GM12878 (cell line): Measurements from ENCODE around the gene WWOX. TPM values are rescaled to one million over a fixed set of nuclear protein-coding genes. Genes with fewer than 3 reads are reported as not detected.

Source experiments
- ATAC-seq: fragments of 200-7000 bp; cut with Tn5 transposase; 3 replicates; pipeline ENCODE4 v1.9.1; 2020; ENCODE audit warnings: mild to moderate bottlenecking, moderate library complexity
- BruUV-seq: library from RNA; stranded (reverse); fragments of 400-500 nt; replicated peaks from 2 replicates; lab custom pipeline; 2021; lab: Mats Ljungman, UMichigan
- CTCF ChIA-PET: fragments of 300-600 bp; sonication (Branson Sonifier 250); formaldehyde crosslinking; extraction: SDS; loops from one replicate; lab custom pipeline; 2021; ENCODE audit warnings: inconsistent platforms; lab: Yijun Ruan, JAX
- POLR2A ChIA-PET: fragments of 350-600 bp; formaldehyde crosslinking; extraction: SDS; loops from one replicate; lab custom pipeline; 2021; ENCODE audit warnings: inconsistent platforms; lab: Charles Lee
- RAD21 ChIA-PET: fragments of 300-600 bp; sonication (Branson Sonifier 250); formaldehyde crosslinking; loops from one replicate; lab custom pipeline; 2023; ENCODE audit warnings: antibody characterized with exemption; ENCODE audit not compliant: unreplicated experiment; lab: Charles Lee
- SMC1A ChIA-PET: fragments of 300-600 bp; sonication (Branson Sonifier 250); formaldehyde crosslinking; loops from one replicate; lab custom pipeline; 2023; ENCODE audit not compliant: unreplicated experiment, uncharacterized antibody; lab: Charles Lee
- DNase-seq: peaks from one replicate; pipeline ENCODE4 v3.0.0-alpha.2; 2011; ENCODE audit warnings: low read depth, low spot score
- FAIRE-seq: peaks from 3 replicates; lab custom pipeline; 2011; peaks lifted over from hg19 to GRCh38; lab: Jason Lieb, UNC
- H2AFZ ChIP-seq: 2 replicates; pipeline ENCODE4 v1.6.0; 2011; ENCODE audit warnings: low read depth, low read length, control low read depth; ENCODE audit not compliant: control insufficient read depth
- H3K27ac ChIP-seq: 2 replicates; pipeline ENCODE4 v1.5.1; 2011; ENCODE audit warnings: control low read depth; ENCODE audit not compliant: control insufficient read depth, insufficient read depth
- H3K27me3 ChIP-seq, 2 experiments: replicated peaks in 1 of 2; 2 replicates each; pipeline versions ENCODE4 v1.6.0 to v1.6.1; 2011; ENCODE audit warnings: low read length in 1 of 2; ENCODE audit not compliant: control insufficient read depth in 2 of 2, insufficient read depth in 2 of 2
- H3K36me3 ChIP-seq, 2 experiments: 2 replicates each; pipeline ENCODE4 v1.5.1; 2011; ENCODE audit warnings: low read length in 1 of 2; ENCODE audit not compliant: control insufficient read depth in 2 of 2, insufficient read depth in 2 of 2
- H3K4me1 ChIP-seq: 2 replicates; pipeline ENCODE4 v1.6.1; 2011; ENCODE audit warnings: mild to moderate bottlenecking, low read length, moderate library complexity, mixed read lengths; ENCODE audit not compliant: control insufficient read depth, insufficient read depth
- H3K4me2 ChIP-seq: 2 replicates; pipeline ENCODE4 v1.6.0; 2011; ENCODE audit warnings: control low read depth; ENCODE audit not compliant: control insufficient read depth, insufficient read depth
- H3K4me3 ChIP-seq: fragments of 200-600 bp; sonication (generic); 2 replicates; pipeline ENCODE4 v1.5.1; 2016
- H3K79me2 ChIP-seq: 2 replicates; pipeline ENCODE4 v1.6.0; 2011; ENCODE audit warnings: low read length; ENCODE audit not compliant: control insufficient read depth, insufficient read depth
- H3K9ac ChIP-seq: 2 replicates; pipeline ENCODE4 v1.8.0; 2011; ENCODE audit warnings: low read length, control low read depth, mixed read lengths; ENCODE audit not compliant: control insufficient read depth, insufficient read depth
- H3K9me3 ChIP-seq: replicated peaks from 3 replicates; pipeline ENCODE4 v1.5.1; 2011; ENCODE audit warnings: mild to moderate bottlenecking, low read length; ENCODE audit not compliant: control insufficient read depth, insufficient read depth
- H4K20me1 ChIP-seq: 2 replicates; pipeline ENCODE4 v1.6.0; 2011; ENCODE audit not compliant: control insufficient read depth, insufficient read depth
- FOXK2 ChIP-seq: fragments of 450-650 bp; IDR thresholded peaks from 2 replicates; pipeline ENCODE4 v1.6.1; 2017; ENCODE audit warnings: mild to moderate bottlenecking, moderate library complexity
- IRF3 ChIP-seq: fragments of 450-650 bp; IDR thresholded peaks from 2 replicates; pipeline ENCODE4 v1.6.1; 2014; ENCODE audit warnings: mild to moderate bottlenecking
- IRF4 ChIP-seq: IDR thresholded peaks from 2 replicates; pipeline ENCODE4 v1.6.1; 2011; ENCODE audit warnings: low read depth, low read length
- YY1 ChIP-seq: IDR thresholded peaks from 2 replicates; pipeline ENCODE4 v1.6.1; 2011; ENCODE audit warnings: low read depth, mild to moderate bottlenecking, low read length
- WGBS: methylation state at CpG from one replicate; pipeline ENCODE4 v1.1.6; 2016; ENCODE audit warnings: low lambda C conversion rate; ENCODE audit not compliant: insufficient replicate concordance, insufficient coverage; ENCODE audit errors: missing lambda C conversion rate; 5-methylcytosine and 5-hydroxymethylcytosine counted together
- in situ Hi-C: fragments of 300-500 bp; cut with MboI; formaldehyde crosslinking; loops from 9 replicates; pipeline ENCODE4 v1.14.3; 2018; ENCODE audit warnings: mixed read lengths
- intact Hi-C: fragments of 100-400 bp; cut with micrococcal nuclease; formaldehyde crosslinking; loops from one replicate; pipeline ENCODE4 v1.14.2; 2022; ENCODE audit not compliant: unreplicated experiment
- polyA plus RNA-seq, 11 experiments: library from polyadenylated mRNA; depleted of rRNA in 4 of 11; unstranded in 6 of 11; stranded (reverse) in 5 of 11; fragments of >200 nt; fragmentation: Nextera tagmentation in 4 of 11; fragmentation: Illumina TruSeq in 1 of 11; extraction: Ambion mirVana in 4 of 11; extraction: Trizol in 1 of 11; gene quantifications; 1 replicate in 1 of 11; 2 replicates in 10 of 11; pipeline versions ENCODE4 v1.2.1 to v1.2.3, GENCODE V29; 2011 to 2016; ENCODE audit warnings: inconsistent platforms in 2 of 11, missing spikeins in 2 of 11, low read depth in 1 of 11
- total RNA-seq, 4 experiments: library from RNA; depleted of rRNA in 3 of 4; stranded (reverse); fragments of >200 nt in 3 of 4; fragmentation: Illumina TruSeq in 1 of 4; extraction: Trizol in 1 of 4; gene quantifications; 2 replicates each; pipeline versions ENCODE4 v1.2.1 to v1.2.3, GENCODE V29; 2013 to 2021
- TF ChIP-seq, protein P1 (sequence below): fragments of 450-650 bp; IDR thresholded peaks from 2 replicates; pipeline ENCODE4 v1.6.1; 2016; ENCODE audit warnings: mild to moderate bottlenecking

The WWOX gene
- total and polyA plus RNA-seq, 10 of the 15 experiments (the other 5 are each of a cell fraction or from before 2014, with no cell fraction given), result 2.8 to 24.4 (median 17.8) TPM

DNA sequence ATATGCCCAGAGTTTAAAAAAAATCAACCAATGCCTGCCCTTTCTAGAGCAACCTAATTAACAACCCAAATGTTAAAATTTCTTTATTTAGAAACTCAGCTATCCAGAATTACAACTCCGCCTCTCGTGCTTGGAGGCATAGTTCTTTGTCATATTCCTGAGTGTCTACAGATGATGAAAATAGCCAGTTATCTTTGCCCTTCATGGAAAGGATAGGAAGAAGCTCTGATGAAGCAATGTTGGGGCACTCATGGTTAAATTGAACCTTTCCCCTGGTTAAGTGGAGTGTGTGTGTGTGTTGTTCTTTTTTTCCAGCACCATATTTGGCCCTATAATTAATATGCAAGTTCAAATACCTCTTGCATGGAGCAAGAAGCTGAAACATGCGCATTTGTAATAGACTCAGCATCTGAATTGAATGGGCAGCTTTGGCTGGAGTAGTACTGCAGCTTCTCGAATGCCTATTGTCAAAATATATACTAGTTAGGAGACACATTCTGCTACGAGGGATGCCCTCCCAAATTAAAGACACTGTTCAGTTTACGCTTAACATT, 506.2 kb downstream of the WWOX start (continued):
- TF ChIP-seq IRF3, result no peak

DNA sequence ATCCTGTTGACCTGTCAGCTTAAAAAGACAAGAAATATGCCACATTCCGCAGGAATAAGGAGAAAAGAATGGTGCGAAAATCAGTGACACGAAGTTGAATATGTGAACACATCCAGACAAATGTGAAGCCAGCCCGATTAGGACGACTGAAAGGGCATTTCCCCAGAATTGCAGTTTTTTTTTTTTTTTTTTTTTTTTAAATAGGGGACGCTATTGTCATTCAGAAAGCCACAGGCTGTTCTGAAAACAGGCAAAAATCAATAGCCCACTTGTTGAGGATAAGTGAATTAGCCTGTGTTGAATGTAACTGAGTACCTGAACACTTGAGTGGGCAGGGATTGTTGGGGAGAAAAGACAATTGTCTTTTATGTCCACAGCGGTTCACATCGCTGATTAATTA, 507.1 kb downstream of the WWOX start:
- Histone ChIP-seq H3K27ac (no peak overlapping the region), H3K9me3 (no peaks in the 10 kb centered on the region), H3K36me3 (no peaks in the 10 kb centered on the region), H4K20me1 (no peaks in the 10 kb centered on the region), H3K4me2 (no peak overlapping the region), H2AFZ (no peak overlapping the region), H3K79me2 (no peaks in the 10 kb centered on the region), H3K9ac (no peak overlapping the region), H3K4me3 (no peak overlapping the region), H3K4me1 (no peaks in the 10 kb centered on the region), H3K27me3 (no peaks in the 10 kb centered on the region)
- ChIA-PET CTCF (no interaction called here), SMC1A (interaction anchor here (0.6 kb wide), 1 partner anchor 1007 kb away, joined by 5 read pairs; no protein-coding TSS in a partner anchor), RAD21 (no interaction called here), POLR2A (no interaction called here)
- 47% methylated on average over 8 of the region's 8 CpGs for WGBS
- DNase-seq, result no peak
- intact Hi-C loops (no loop called here), in situ Hi-C loops (no loop called here)
- no peak for ATAC-seq
- no TSS peak for BruUV-seq
- TF ChIP-seq YY1 (no peak), FOXK2 (no peak), IRF4 (no peak)
- TF ChIP-seq, protein P1, sequence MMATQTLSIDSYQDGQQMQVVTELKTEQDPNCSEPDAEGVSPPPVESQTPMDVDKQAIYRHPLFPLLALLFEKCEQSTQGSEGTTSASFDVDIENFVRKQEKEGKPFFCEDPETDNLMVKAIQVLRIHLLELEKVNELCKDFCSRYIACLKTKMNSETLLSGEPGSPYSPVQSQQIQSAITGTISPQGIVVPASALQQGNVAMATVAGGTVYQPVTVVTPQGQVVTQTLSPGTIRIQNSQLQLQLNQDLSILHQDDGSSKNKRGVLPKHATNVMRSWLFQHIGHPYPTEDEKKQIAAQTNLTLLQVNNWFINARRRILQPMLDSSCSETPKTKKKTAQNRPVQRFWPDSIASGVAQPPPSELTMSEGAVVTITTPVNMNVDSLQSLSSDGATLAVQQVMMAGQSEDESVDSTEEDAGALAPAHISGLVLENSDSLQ, result no peak
- no peak for FAIRE-seq
